Neural progenitor cell (in vitro differentiated cells): ENCODE measurements around the gene CCSER1. TPM values are rescaled to one million over a fixed set of nuclear protein-coding genes. Genes with fewer than 3 reads are reported as not detected.

ENCODE experiments used
- DNase-seq: peaks from one replicate; pipeline ENCODE4 v3.0.0-alpha.2; 2016; ENCODE audit warnings: low spot score
- H2AFZ ChIP-seq: fragments of 200-600 bp; sonication (generic); replicated peaks from 2 replicates; pipeline ENCODE4 v1.6.1; 2016; ENCODE audit warnings: antibody characterized with exemption
- H3F3A ChIP-seq: fragments of 200-600 bp; sonication (generic); 2 replicates; pipeline ENCODE4 v1.6.1; 2016; ENCODE audit warnings: antibody characterized with exemption, low read depth
- H3K27ac ChIP-seq: fragments of 200-600 bp; sonication (generic); 2 replicates; pipeline ENCODE4 v1.5.1; 2016; ENCODE audit warnings: mild to moderate bottlenecking
- H3K27me3 ChIP-seq: fragments of 200-600 bp; sonication (generic); 2 replicates; pipeline ENCODE4 v1.6.1; 2016; ENCODE audit warnings: mild to moderate bottlenecking, moderate library complexity
- H3K36me3 ChIP-seq: fragments of 200-600 bp; sonication (generic); 2 replicates; pipeline ENCODE4 v1.5.1; 2016
- H3K4me1 ChIP-seq: fragments of 200-600 bp; sonication (generic); 2 replicates; pipeline ENCODE4 v1.6.1; 2016; ENCODE audit warnings: mixed run types
- H3K4me2 ChIP-seq: fragments of 200-600 bp; sonication (generic); 2 replicates; pipeline ENCODE4 v1.6.1; 2016
- H3K4me3 ChIP-seq: fragments of 200-600 bp; sonication (generic); 2 replicates; pipeline ENCODE4 v1.5.1; 2016
- H3K79me2 ChIP-seq: fragments of 200-600 bp; sonication (generic); 2 replicates; pipeline ENCODE4 v1.6.1; 2016; ENCODE audit warnings: low read depth
- H3K9ac ChIP-seq: fragments of 200-600 bp; sonication (generic); 2 replicates; pipeline ENCODE4 v1.6.1; 2016
- H3K9me3 ChIP-seq: fragments of 200-600 bp; sonication (generic); 2 replicates; pipeline ENCODE4 v1.5.1; 2016; ENCODE audit warnings: low read depth
- H4K20me1 ChIP-seq: fragments of 200-600 bp; sonication (generic); 2 replicates; pipeline ENCODE4 v1.6.1; 2016; ENCODE audit warnings: low read depth
- H3K27ac Mint-ChIP-seq: 3 replicates; pipeline ENCODE4 v1.8.0; 2021; ENCODE audit warnings: mixed read lengths
- H3K27me3 Mint-ChIP-seq: 2 replicates; pipeline ENCODE4 v1.8.0; 2022; ENCODE audit warnings: low read depth, mild to moderate bottlenecking, inconsistent platforms, moderate library complexity, mixed read lengths; ENCODE audit not compliant: insufficient read depth
- H3K36me3 Mint-ChIP-seq: 3 replicates; pipeline ENCODE4 v1.8.0; 2021; ENCODE audit warnings: mixed read lengths
- H3K4me1 Mint-ChIP-seq: 3 replicates; pipeline ENCODE4 v1.8.0; 2021; ENCODE audit warnings: mixed read lengths
- H3K4me3 Mint-ChIP-seq: 3 replicates; pipeline ENCODE4 v1.8.0; 2021; ENCODE audit warnings: mild to moderate bottlenecking, moderate library complexity, mixed read lengths
- H3K9me3 Mint-ChIP-seq: 3 replicates; pipeline ENCODE4 v1.8.0; 2020; ENCODE audit warnings: mixed read lengths
- EZH2 ChIP-seq: fragments of 200-600 bp; sonication (generic); IDR thresholded peaks from 2 replicates; pipeline ENCODE4 v1.6.1; 2017; ENCODE audit warnings: antibody characterized with exemption, mild to moderate bottlenecking, moderate library complexity
- EZH2phosphoT487 ChIP-seq: fragments of 200-600 bp; sonication (generic); IDR thresholded peaks from 2 replicates; pipeline ENCODE4 v1.6.1; 2017; ENCODE audit warnings: antibody characterized with exemption
- total RNA-seq: library from RNA; depleted of rRNA; stranded (reverse); fragments of >200 nt; gene quantifications from 2 replicates; pipeline ENCODE4 v1.2.3, GENCODE V29; 2015; ENCODE audit warnings: low replicate concordance
- TF ChIP-seq, protein P1 (sequence below): fragments of 200-600 bp; sonication (generic); IDR thresholded peaks from 2 replicates; pipeline ENCODE4 v1.5.1; 2017; ENCODE audit warnings: antibody characterized with exemption, mild to moderate bottlenecking

The CCSER1 gene
- total RNA-seq, 1 donor from 2014 or later, result 0.77 TPM

DNA sequence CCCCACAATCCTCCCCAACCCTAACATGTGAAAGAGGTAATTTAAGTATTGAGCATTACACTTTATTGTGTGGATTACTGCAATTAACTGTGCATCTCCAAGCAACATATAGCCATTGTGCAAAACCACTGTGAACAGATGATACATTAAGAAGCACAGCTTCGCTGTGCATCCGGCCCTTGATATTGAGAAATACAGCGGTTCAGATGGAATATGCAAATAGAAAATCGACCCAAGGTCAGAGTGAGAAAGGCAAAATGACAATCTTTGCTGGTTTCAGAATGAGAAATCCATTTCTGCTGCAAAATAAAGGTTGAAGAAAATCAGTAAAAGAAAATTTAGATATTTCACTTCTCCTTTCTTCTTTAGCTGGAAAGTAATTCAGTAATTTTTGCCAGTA, 1370.7 kb downstream of the CCSER1 start:
- H3K27me3 ChIP-seq, result no peaks in the 10 kb centered on the region
- H3K36me3 ChIP-seq, result no peaks in the 10 kb centered on the region
- H3K4me1 ChIP-seq, result no peaks in the 10 kb centered on the region
- H3K9me3 Mint-ChIP-seq, result no peaks in the 10 kb centered on the region
- DNase-seq, result no peak
- TF ChIP-seq EZH2phosphoT487, result no peak
- TF ChIP-seq, protein P1, sequence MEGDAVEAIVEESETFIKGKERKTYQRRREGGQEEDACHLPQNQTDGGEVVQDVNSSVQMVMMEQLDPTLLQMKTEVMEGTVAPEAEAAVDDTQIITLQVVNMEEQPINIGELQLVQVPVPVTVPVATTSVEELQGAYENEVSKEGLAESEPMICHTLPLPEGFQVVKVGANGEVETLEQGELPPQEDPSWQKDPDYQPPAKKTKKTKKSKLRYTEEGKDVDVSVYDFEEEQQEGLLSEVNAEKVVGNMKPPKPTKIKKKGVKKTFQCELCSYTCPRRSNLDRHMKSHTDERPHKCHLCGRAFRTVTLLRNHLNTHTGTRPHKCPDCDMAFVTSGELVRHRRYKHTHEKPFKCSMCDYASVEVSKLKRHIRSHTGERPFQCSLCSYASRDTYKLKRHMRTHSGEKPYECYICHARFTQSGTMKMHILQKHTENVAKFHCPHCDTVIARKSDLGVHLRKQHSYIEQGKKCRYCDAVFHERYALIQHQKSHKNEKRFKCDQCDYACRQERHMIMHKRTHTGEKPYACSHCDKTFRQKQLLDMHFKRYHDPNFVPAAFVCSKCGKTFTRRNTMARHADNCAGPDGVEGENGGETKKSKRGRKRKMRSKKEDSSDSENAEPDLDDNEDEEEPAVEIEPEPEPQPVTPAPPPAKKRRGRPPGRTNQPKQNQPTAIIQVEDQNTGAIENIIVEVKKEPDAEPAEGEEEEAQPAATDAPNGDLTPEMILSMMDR, result no peak
- no peak for TF ChIP-seq EZH2
- no peak overlapping the region for H3K9ac ChIP-seq
- no peak overlapping the region for H3K4me2 ChIP-seq
- H3K9me3 ChIP-seq, result no peaks in the 10 kb centered on the region
- H3K4me3 Mint-ChIP-seq, result no peak overlapping the region
- H3K27ac Mint-ChIP-seq, result no peak overlapping the region
- no peak overlapping the region for H3K4me3 ChIP-seq
- H3F3A ChIP-seq, result no peaks in the 10 kb centered on the region
- H3K36me3 Mint-ChIP-seq, result no peaks in the 10 kb centered on the region
- H3K79me2 ChIP-seq, result no peaks in the 10 kb centered on the region
- no peaks in the 10 kb centered on the region for H4K20me1 ChIP-seq
- H3K4me1 Mint-ChIP-seq, result no peaks in the 10 kb centered on the region
- H3K27me3 Mint-ChIP-seq, result no peaks in the 10 kb centered on the region
- no peak overlapping the region for H2AFZ ChIP-seq
- no peak overlapping the region for H3K27ac ChIP-seq

DNA sequence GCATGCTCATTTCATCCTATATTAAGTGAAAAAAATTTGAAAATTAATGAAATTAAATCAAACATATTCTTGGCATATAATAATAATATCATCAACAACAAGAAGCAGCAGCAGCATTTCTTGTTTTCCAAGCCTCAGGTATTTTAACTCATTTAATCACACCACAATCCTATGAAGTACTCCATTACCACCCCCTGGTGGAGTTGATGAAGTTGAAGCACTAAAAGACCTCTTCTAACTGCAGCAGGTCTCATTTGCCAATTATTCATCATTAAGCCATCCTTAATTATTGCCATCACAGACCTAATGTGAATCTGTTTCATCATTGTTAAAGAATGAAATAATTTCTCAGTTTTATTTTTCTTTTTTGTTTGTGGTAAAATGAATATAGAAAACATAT, 1375.2 kb downstream of the CCSER1 start:
- Mint-ChIP-seq H3K27me3 (no peaks in the 10 kb centered on the region), H3K27ac (no peak overlapping the region), H3K4me3 (no peak overlapping the region), H3K36me3 (no peaks in the 10 kb centered on the region), H3K4me1 (no peaks in the 10 kb centered on the region), H3K9me3 (no peaks in the 10 kb centered on the region)
- no peak overlapping the region for H3K4me2 ChIP-seq
- H3K27me3 ChIP-seq, result no peaks in the 10 kb centered on the region
- H3K9ac ChIP-seq, result no peak overlapping the region
- no peaks in the 10 kb centered on the region for H4K20me1 ChIP-seq
- H3K4me1 ChIP-seq, result no peaks in the 10 kb centered on the region
- H3F3A ChIP-seq, result no peaks in the 10 kb centered on the region
- no peak overlapping the region for H2AFZ ChIP-seq
- H3K4me3 ChIP-seq, result no peak overlapping the region
- no peaks in the 10 kb centered on the region for H3K9me3 ChIP-seq
- H3K36me3 ChIP-seq, result no peaks in the 10 kb centered on the region
- no peak overlapping the region for H3K27ac ChIP-seq
- no peaks in the 10 kb centered on the region for H3K79me2 ChIP-seq
- TF ChIP-seq, protein P1, result peak; percentile 50
- TF ChIP-seq EZH2phosphoT487, result no peak
- TF ChIP-seq EZH2, result no peak
- peak; percentile 44 for DNase-seq

DNA sequence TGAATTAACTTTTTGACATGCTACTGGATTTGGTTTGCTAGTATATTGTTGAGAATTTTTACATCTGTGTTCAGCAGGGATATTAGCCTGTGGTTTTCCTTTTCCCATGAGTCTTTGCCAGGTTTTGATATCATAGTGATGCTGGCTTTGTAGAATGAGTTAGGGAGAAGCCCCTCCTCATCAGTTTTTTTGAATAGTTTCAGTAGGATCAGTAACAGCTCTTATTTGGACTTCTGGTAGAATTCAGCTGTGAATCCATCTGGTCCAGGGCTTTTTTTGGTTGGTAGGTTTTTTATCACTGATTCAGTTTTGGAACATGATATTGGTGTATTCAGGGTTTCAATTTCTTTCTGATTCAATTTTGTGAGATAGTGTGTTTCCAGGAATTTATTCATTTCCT, 1386.1 kb downstream of the CCSER1 start:
- Histone ChIP-seq H3K4me3 (no peak overlapping the region), H3K9me3 (no peaks in the 10 kb centered on the region), H3F3A (no peaks in the 10 kb centered on the region), H3K4me1 (no peaks in the 10 kb centered on the region), H2AFZ (no peak overlapping the region), H3K79me2 (no peaks in the 10 kb centered on the region), H3K9ac (no peak overlapping the region), H3K36me3 (no peaks in the 10 kb centered on the region), H3K27ac (no peak overlapping the region), H3K4me2 (no peak overlapping the region), H4K20me1 (no peaks in the 10 kb centered on the region), H3K27me3 (no peaks in the 10 kb centered on the region)
- no peak for DNase-seq
- Mint-ChIP-seq H3K27me3 (peaks cover 2% of the 10 kb centered on the region), H3K36me3 (peaks cover 3% of the 10 kb centered on the region), H3K4me1 (no peaks in the 10 kb centered on the region), H3K4me3 (no peak overlapping the region), H3K9me3 (peaks cover 13% of the 10 kb centered on the region), H3K27ac (no peak overlapping the region)
- TF ChIP-seq EZH2 (no peak), EZH2phosphoT487 (no peak)
- TF ChIP-seq, protein P1, result no peak
